ENCODE data around the gene IMMP2L. TPM values are rescaled to one million over a fixed set of nuclear protein-coding genes. Genes with fewer than 3 reads are reported as not detected.

IMMP2L gene
- total RNA-seq, 1 donor from 2014 or later, result 29.7 TPM

GRCh38 chr7:110809832-110810231 lies 752.5 kb downstream of the IMMP2L start:
- Mint-ChIP-seq H3K27me3 (no peaks in the 10 kb centered on the region), H3K9me3 (ENCODE audit: low read depth) (peaks cover 4% of the 10 kb centered on the region), H3K27ac (no peak overlapping the region), H3K4me1 (ENCODE audit: low read depth) (no peaks in the 10 kb centered on the region), H3K36me3 (ENCODE audit: insufficient read depth) (no peaks in the 10 kb centered on the region), H3K4me3 (ENCODE audit: low read depth) (no peak overlapping the region)
- no peak for TF ChIP-seq CTCF (IDR thresholded peaks at IDR 0.05; ENCODE audit: unreplicated experiment)
- DNase-seq (ENCODE audit: low spot score, unreplicated experiment), result no peak

- Mint-ChIP-seq H3K27me3 (no peaks in the 10 kb centered on the region), H3K4me1 (ENCODE audit: low read depth) (no peaks in the 10 kb centered on the region)
- DNase-seq (ENCODE audit: low spot score, unreplicated experiment), result no peak
Measured at GRCh38 chr7:110808361-110808760, 753.9 kb downstream of the IMMP2L start.

GRCh38 chr7:110804501-110804900 lies 757.8 kb downstream of the IMMP2L start:
- Mint-ChIP-seq H3K36me3 (ENCODE audit: insufficient read depth) (no peaks in the 10 kb centered on the region), H3K4me3 (ENCODE audit: low read depth) (peak overlapping the region; percentile 63), H3K27me3 (no peaks in the 10 kb centered on the region), H3K4me1 (ENCODE audit: low read depth) (no peaks in the 10 kb centered on the region), H3K9me3 (ENCODE audit: low read depth) (peaks cover 8% of the 10 kb centered on the region), H3K27ac (no peak overlapping the region)
- no peak for DNase-seq (ENCODE audit: low spot score, unreplicated experiment)
- TF ChIP-seq CTCF (IDR thresholded peaks at IDR 0.05; ENCODE audit: unreplicated experiment), result no peak

More at GRCh38 chr7:110808361-110808760, 753.9 kb downstream of the IMMP2L start:
- Mint-ChIP-seq H3K4me3 (ENCODE audit: low read depth) (no peak overlapping the region), H3K36me3 (ENCODE audit: insufficient read depth) (no peaks in the 10 kb centered on the region), H3K9me3 (ENCODE audit: low read depth) (peaks cover 4% of the 10 kb centered on the region), H3K27ac (no peak overlapping the region)
- TF ChIP-seq CTCF (IDR thresholded peaks at IDR 0.05; ENCODE audit: unreplicated experiment), result no peak

GRCh38 chr7:110803602-110804143 lies 758.6 kb downstream of the IMMP2L start:
- Mint-ChIP-seq H3K27ac (no peak overlapping the region), H3K4me3 (ENCODE audit: low read depth) (no peak overlapping the region), H3K27me3 (no peaks in the 10 kb centered on the region), H3K9me3 (ENCODE audit: low read depth) (peaks cover 8% of the 10 kb centered on the region), H3K4me1 (ENCODE audit: low read depth) (no peaks in the 10 kb centered on the region), H3K36me3 (ENCODE audit: insufficient read depth) (no peaks in the 10 kb centered on the region)
- DNase-seq (ENCODE audit: low spot score, unreplicated experiment), result no peak
- TF ChIP-seq CTCF (IDR thresholded peaks at IDR 0.05; ENCODE audit: unreplicated experiment), result no peak

- H3K4me3 Mint-ChIP-seq (ENCODE audit: low read depth), result no peak overlapping the region
- DNase-seq (ENCODE audit: low spot score, unreplicated experiment), result no peak
- H3K27ac Mint-ChIP-seq, result no peak overlapping the region
- H3K27me3 Mint-ChIP-seq, result no peaks in the 10 kb centered on the region
- no peaks in the 10 kb centered on the region for H3K4me1 Mint-ChIP-seq (ENCODE audit: low read depth)
- no peak for TF ChIP-seq CTCF (IDR thresholded peaks at IDR 0.05; ENCODE audit: unreplicated experiment)
- H3K9me3 Mint-ChIP-seq (ENCODE audit: low read depth), result peaks cover 8% of the 10 kb centered on the region
- no peaks in the 10 kb centered on the region for H3K36me3 Mint-ChIP-seq (ENCODE audit: insufficient read depth)
Measured at GRCh38 chr7:110801502-110801901, 760.8 kb downstream of the IMMP2L start.

Data from progenitor cell of endocrine pancreas (in vitro differentiated cells).